ENCODE results near the gene FZD10.

The FZD10 gene

GRCh38 chr12:130133851-130134562, 28.3 kb upstream of the FZD10 start:
- DNase-seq: no peak

GRCh38 chr12:130134563-130134915, 27.7 kb upstream of the FZD10 start:
- no peak for DNase-seq

GRCh38 chr12:130136509-130137039, 25.7 kb upstream of the FZD10 start:
- DNase-seq: no peak

DNA sequence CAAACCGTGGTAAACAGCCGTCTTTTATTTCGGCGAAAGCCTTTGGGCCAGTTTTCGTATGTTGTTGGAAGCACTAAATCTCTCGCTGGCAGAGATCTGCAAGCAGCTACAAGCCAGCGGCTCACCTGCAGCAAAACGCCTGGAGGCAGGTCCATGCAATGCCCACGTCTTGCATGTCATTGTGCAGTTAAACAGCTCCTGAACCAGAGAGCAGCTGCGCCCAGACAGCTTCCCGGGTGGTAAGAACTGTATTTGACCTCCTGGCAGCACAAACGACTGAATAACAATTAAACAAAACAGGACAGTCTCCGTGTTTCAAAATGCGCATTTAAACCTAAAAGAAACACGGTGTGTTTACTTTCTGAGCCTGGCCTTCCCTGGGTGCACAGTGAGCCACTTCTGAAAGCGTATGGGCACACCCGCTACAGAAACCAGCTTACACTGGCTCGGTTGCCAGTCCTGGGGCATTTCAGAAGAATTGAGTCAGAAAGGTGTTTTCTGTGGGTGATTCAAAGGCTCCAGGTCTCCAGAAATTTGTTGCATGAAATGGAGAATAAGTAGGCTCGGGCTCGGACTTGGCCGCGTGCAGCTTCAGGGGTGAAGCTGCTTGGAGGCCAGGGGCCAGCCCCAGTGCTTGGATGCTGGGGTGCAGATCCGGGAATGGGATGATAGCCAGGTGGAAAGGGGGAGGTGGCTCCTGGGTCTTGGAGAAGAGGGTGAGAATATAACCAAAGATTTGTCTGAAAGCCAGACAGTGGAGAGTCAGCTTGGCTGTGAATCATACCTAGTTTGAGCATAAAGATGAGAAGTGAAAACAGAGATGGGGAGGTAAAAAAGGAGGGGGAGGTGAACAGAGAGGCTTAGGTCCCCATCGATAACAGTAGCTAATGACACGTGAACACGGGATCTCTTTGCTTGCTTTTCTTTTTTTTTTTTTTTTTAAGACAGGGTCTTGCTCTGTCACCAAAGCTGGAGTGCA, 24.9 kb upstream of the FZD10 start:
- DNase-seq: no peak

DNA sequence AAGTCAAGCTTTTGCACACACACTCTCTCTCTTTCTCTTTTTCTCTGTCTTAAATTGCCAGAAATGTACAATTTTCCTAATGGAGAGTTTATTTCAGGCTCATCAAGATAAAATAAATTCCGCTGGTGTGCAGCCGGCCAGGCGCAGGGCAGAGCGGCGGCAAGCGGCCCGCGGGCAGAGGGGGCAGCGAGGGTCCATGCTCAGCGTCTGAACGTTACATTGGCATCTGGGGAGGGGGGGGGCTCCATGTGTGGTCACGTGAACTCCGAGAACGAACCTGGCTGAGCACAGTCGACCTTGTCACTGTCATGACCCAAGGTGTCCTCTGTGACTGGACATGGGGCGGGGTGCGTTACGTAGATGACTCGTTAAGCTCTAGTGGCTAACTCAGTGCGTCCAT, 23.8 kb upstream of the FZD10 start:
- DNase-seq: no peak

DNA sequence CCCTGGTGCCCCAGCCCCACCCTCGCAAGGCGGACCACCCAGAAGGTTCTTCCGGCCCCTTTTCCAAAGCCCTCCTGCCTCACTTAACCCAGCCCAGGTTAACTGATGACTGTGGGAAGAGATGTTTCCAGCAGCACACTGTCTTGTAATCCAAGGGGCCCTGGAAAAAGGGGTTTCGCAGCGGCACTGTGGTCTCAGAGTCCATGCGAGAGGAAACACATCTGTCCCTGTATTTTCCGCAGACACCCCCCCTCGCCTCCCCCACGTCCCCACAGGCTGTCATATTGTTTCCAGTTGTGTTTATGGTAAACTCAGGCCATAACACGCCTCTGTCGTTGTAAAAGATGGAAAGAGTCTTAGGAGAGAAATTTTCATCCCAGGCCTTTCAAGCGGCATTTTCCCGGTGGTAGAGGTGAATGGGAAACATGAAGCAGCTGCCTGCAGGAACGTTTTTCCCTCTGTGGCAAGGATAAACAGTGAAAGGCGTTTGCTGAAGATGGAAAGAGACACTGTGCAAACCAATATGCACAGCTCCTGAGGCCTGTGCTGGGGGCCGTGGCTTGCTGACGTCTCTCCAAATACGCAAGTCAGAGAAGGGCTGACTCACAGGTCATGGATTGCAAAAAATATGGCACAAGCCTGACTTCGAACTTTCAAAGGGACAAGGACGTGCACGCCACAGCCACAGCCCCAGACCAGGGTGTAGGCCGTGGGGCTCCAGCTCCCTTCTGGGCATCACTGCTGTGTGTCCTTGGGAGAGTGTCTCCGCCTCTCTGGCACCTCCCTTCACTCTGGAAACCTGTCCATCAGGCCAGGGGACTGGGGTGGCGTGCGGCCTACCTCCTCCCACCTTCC, 22.5 kb upstream of the FZD10 start:
- no peak for DNase-seq

- no peak for DNase-seq
Measured at GRCh38 chr12:130141105-130141504, 21.2 kb upstream of the FZD10 start.

DNA sequence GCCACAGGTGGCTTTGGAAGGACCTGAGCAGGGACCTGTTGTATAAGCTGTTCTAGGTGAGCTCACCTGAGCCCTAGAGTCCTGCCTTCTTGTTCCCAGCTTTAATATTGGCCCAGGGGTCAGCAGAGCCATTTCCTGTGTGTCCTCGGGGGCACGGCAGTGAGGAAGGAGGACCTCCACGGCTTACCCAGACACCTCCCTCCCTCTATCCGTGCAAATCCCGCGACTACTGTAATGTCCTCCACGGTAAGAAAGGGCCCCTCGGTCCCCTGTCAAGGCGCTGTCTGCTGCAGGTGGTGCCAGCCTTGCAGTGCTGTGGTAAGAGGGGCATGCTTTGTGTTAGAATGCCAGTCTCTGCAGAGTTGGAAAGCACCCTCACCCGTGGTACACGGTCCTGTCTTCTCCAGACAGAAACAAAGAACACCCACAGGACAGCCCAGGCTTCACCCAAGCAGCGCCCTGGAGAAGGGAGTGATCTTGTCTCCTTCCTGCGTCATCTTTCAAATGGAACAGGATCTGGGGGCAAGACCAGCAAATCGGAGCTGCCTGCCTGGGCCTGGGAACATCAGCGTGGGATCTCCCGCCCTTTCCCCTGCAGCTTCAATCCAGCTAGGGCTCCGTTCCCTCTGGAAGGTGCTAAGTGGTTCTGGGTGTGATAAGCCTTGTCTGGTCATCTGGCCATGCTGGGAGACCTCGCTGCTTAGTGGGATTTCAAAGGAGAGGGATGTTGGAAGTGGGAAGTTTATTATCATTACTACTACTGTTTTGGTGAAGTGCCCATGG, 20.2 kb upstream of the FZD10 start:
- no peak for DNase-seq

DNA sequence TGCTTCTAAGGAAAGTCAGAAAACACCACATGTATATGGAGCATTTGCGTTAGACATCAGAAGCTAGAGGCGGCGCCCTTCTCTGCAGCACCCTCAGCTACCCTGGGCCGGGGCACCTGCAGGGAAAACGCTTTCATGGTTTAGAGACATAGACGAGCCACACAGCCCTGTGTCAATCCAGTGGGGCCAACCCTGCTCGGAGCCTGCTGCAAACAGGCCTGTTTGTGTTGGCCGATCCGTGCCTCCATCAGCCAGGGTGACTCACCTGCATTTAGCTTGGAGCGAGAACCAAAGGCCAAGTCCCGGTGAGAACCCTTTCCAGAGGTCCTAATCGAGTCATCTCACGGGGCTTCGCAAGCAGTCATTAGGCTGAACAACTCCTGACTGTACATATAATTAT, 19.5 kb upstream of the FZD10 start:
- DNase-seq: no peak

- no peak for DNase-seq
Measured at GRCh38 chr12:130143136-130143535, 19.1 kb upstream of the FZD10 start.

DNA sequence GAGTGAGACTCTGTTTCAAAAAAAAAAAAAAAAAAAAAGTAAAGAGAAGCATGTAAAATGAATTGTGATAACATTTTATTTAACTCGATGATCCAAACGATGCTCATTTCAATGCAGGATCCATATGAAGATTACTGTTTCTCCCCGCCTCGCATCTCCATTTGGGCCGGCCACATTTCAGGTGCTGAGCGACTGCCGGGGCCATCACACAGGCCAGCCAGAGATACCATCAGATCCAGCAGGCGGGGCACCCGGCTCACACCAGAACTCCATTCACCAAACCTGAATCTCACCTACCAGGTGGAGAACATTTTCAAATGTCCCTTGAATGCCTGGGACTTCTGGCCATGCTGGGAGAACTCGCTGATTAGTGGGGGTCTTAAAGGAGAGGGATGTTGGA, 18.0 kb upstream of the FZD10 start:
- no peak for DNase-seq

DNA sequence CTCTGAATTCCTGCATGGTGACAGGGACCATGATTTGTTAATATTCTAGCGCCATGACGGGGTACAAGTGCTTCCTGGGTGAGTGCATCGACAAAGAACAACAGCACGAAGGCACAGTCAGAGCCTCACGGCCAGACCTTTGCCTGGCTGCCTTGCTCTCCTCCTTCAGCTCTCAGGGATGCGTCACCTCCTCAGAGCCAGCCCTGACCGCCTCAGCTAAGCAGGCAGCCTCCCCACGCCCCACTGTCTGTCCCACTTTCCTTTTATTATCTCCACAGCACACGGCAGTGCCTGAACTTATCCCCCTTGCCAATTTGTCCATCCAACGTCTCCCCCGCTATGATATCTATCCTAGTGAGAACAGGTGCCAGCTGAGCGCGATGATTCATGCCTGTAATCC, 16.5 kb upstream of the FZD10 start:
- DNase-seq: no peak

DNA sequence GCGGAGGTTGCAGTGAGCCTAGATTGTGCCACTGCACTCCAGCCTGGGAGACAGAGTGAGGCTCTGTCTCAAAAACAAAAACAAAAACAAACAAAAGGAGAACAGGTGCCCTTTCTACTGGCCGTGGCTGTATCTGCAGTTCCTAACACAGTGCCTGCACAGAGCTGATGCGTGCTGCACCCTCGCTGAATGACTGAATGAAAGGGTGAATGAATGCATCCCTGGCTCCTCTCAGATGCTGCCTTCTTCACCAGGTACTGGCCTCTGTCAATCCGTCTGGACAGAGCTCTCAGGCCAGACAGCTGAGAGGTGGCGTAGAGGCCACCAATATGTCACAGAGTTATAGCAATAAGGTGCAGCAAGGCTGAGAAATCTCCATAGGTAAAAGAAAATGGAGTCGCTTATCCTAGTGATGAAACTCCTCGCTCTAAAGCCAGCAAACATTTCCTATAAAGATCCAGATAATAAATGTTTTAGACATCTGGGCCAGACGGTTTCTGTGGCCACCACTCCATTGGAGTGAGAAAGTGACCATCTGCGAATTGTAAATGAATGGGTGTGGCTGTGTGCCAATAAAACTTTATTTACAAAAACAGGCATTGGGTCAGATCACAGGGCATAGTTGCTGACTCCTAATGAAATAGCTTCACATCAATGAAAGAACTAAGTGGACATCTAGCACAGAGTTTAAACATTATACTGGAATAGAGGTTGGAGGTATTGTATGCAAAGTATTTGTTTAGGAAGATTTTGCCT, 15.9 kb upstream of the FZD10 start:
- no peak for DNase-seq

- DNase-seq: no peak
Measured at GRCh38 chr12:130147875-130148596, 14.2 kb upstream of the FZD10 start.

DNA sequence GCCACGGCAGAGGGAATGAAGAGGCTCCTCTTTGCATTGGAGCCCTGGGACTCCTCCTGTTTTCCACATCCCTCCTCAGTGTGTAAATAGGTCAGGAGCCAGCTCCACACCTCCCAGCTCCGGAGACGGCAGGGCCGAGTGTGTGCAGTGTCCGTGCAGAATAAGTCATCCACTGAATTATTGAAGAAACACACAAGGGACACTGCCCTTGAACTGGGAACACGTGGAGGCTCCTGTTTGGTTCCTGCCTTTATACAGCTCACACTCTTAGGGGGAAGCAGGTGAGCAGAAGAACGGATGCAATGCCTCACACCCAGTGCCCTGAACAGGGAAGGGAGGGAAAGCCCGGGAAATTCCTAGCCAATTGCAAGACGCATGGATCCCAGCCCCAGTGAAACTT, 10.4 kb upstream of the FZD10 start:
- DNase-seq: no peak

GRCh38 chr12:130152386-130152785, 9.9 kb upstream of the FZD10 start:
- no peak for DNase-seq

- no peak for DNase-seq
Measured at GRCh38 chr12:130153803-130154202, 8.5 kb upstream of the FZD10 start.

- no peak for DNase-seq
Measured at GRCh38 chr12:130154276-130155070, 7.8 kb upstream of the FZD10 start.

DNA sequence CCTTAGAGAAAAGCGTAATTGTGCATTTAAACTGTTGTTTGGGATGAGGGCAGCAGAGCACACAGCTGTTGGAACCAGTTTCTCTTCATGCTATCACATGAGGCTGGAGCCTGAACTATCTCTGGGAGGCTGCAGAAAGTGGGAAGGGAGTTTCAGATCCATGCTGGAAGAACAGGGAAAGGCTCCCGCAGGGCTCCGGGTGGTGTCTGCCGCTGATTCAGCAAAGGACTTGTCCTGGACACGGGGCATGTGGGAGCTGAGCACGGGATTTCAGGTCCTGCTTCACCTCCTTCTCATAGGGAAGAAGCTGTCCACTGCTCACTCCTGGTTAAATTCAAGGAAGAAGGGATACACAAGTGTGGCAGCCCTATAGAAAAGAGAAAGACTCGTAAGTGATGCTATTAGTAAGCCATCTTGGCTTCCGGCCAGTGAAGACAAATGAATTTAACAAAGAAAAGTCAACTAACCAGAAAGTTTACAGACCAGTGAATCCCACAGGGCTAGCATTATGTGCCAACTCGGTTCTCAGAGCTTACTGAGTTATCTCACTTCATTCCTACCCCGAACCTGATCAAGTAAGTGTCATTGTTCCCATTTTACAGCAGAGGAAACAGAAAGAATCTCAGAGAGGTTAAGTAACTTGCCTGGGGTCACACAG, 6.7 kb upstream of the FZD10 start:
- no peak for DNase-seq

All from stimulated activated CD4-positive, alpha-beta T cell treated with anti-CD3 and anti-CD28 coated beads, Interleukin-4, amount 100 ng/mL, for 24 hours (primary cell).